ENCODE data around the gene FBXW5.

- TF ChIP-seq TCF7L2 (IDR thresholded peaks at IDR 0.05; ENCODE audit: low read depth, low read length) (no peak), CTCF (IDR thresholded peaks at IDR 0.05) (no peak)
These were observed 30.7 kb downstream of the FBXW5 start for GRCh38 chr9:136913701-136914438.
